NCI-H446 treated with DMSO at 0.1 percent for 48 hours (cell line): ENCODE data around the gene ATP5F1D.

Source experiments
- DNase-seq: peaks from one replicate; lab custom pipeline; 2025; lab: John Stamatoyannopoulos, UW

The ATP5F1D gene

GRCh38 chr19:1220976-1221903 is 20.3 kb upstream of the ATP5F1D start:
- no peak for DNase-seq

GRCh38 chr19:1221904-1222255 is 19.7 kb upstream of the ATP5F1D start:
- DNase-seq = no peak

GRCh38 chr19:1222394-1222793 is 19.2 kb upstream of the ATP5F1D start:
- DNase-seq = no peak

GRCh38 chr19:1223018-1223855 is 18.3 kb upstream of the ATP5F1D start:
- no peak for DNase-seq

GRCh38 chr19:1224047-1224825 is 17.3 kb upstream of the ATP5F1D start:
- no peak for DNase-seq

- DNase-seq = no peak
Measured at GRCh38 chr19:1224847-1225246, 16.7 kb upstream of the ATP5F1D start.

GRCh38 chr19:1225440-1226226 is 15.9 kb upstream of the ATP5F1D start:
- DNase-seq = no peak

GRCh38 chr19:1226227-1226518 is 15.4 kb upstream of the ATP5F1D start:
- DNase-seq = no peak

- DNase-seq = no peak
Measured at GRCh38 chr19:1226522-1227303, 14.8 kb upstream of the ATP5F1D start.

- DNase-seq = no peak
Measured at GRCh38 chr19:1227304-1228054, 14.1 kb upstream of the ATP5F1D start.

GRCh38 chr19:1228161-1228957 is 13.2 kb upstream of the ATP5F1D start:
- no peak for DNase-seq

- no peak for DNase-seq
Measured at GRCh38 chr19:1229056-1229923, 12.3 kb upstream of the ATP5F1D start.

GRCh38 chr19:1229924-1230782 is 11.4 kb upstream of the ATP5F1D start:
- no peak for DNase-seq

GRCh38 chr19:1230783-1231489 is 10.6 kb upstream of the ATP5F1D start:
- no peak for DNase-seq

- no peak for DNase-seq
Measured at GRCh38 chr19:1231729-1232637, 9.6 kb upstream of the ATP5F1D start.

GRCh38 chr19:1232652-1233072 is 8.9 kb upstream of the ATP5F1D start:
- no peak for DNase-seq
